Fibroblast of villous mesenchyme (primary cell): ENCODE measurements around the gene PRTN3. TPM values are rescaled to one million over a fixed set of nuclear protein-coding genes. Genes with fewer than 3 reads are reported as not detected.
"Not testable (repeated sequence)": the region's sequence is repeated elsewhere in the genome, so short reads cannot be mapped to it uniquely, and the experiment has no call there.

Experiments used
- DNase-seq: peaks from one replicate; pipeline ENCODE4 v3.0.0-alpha.2; 2010; ENCODE audit warnings: low read depth
- H3K4me3 ChIP-seq: 2 replicates; pipeline ENCODE4 v1.5.1; 2011; ENCODE audit warnings: low read depth, mild to moderate bottlenecking, low read length
- CTCF ChIP-seq: IDR thresholded peaks from 2 replicates; pipeline ENCODE4 v1.5.1; 2012; ENCODE audit warnings: low read depth, mild to moderate bottlenecking, low read length; ENCODE audit not compliant: insufficient read depth
- total RNA-seq: library from RNA; depleted of rRNA; stranded (reverse); fragments of >200 nt; gene quantifications from 2 replicates; pipeline ENCODE4 v1.2.3, GENCODE V29; 2012

PRTN3 gene
- total RNA-seq, 1 donor: not detected

- DNase-seq: no peak
- H3K4me3 ChIP-seq: no peak overlapping the region
- no peak for TF ChIP-seq CTCF
Measured at GRCh38 chr19:814152-815078, 26.4 kb upstream of the PRTN3 start.

- no peak for DNase-seq
- H3K4me3 ChIP-seq: no peak overlapping the region
- no peak for TF ChIP-seq CTCF
Measured at GRCh38 chr19:815079-815774, 25.6 kb upstream of the PRTN3 start.

GRCh38 chr19:815775-816499, 24.9 kb upstream of the PRTN3 start:
- TF ChIP-seq CTCF: no peak
- no peak for DNase-seq
- H3K4me3 ChIP-seq: no peak overlapping the region

- no peak overlapping the region for H3K4me3 ChIP-seq
- no peak for TF ChIP-seq CTCF
- no peak for DNase-seq
Measured at GRCh38 chr19:816500-816857, 24.3 kb upstream of the PRTN3 start.

GRCh38 chr19:820212-820611, 20.6 kb upstream of the PRTN3 start:
- not testable (repeated sequence) for H3K4me3 ChIP-seq, DNase-seq

- TF ChIP-seq CTCF: no peak
- H3K4me3 ChIP-seq: peak overlapping the region; percentile 51
- no peak for DNase-seq
Measured at GRCh38 chr19:821231-821824, 19.5 kb upstream of the PRTN3 start.
